ENCODE data around the gene IFNA21.
"Not testable (repeated sequence)": the region's sequence is repeated elsewhere in the genome, so short reads cannot be mapped to it uniquely, and the experiment has no call there.

Gene IFNA21

DNA sequence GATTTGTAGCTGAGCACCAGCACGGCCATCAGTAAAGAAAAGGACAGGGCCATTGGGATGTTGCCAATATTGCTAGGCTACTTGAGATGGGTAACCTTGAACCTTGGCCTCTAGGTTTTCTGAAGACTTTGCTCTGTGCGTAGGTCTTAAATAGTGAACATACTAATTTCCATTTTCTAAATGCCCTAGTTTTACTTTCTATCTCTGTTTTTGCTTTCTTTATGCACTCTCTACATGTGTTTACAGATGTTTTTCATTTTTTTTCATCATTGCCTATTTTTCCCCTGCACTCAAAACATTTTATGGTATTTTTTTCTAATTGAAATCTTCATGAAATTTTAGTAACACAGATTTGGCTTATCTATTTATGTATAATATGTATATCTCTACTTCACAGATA is at the start of gene IFNA21:
TSS of gene IFNA21 (minus strand) at position 101 of the 400 bp plus-strand sequence. CDS start at position 53, 48 bp downstream.
- not testable (repeated sequence) for H3K4me3 ChIP-seq (ENCODE audit: low read length)

DNA sequence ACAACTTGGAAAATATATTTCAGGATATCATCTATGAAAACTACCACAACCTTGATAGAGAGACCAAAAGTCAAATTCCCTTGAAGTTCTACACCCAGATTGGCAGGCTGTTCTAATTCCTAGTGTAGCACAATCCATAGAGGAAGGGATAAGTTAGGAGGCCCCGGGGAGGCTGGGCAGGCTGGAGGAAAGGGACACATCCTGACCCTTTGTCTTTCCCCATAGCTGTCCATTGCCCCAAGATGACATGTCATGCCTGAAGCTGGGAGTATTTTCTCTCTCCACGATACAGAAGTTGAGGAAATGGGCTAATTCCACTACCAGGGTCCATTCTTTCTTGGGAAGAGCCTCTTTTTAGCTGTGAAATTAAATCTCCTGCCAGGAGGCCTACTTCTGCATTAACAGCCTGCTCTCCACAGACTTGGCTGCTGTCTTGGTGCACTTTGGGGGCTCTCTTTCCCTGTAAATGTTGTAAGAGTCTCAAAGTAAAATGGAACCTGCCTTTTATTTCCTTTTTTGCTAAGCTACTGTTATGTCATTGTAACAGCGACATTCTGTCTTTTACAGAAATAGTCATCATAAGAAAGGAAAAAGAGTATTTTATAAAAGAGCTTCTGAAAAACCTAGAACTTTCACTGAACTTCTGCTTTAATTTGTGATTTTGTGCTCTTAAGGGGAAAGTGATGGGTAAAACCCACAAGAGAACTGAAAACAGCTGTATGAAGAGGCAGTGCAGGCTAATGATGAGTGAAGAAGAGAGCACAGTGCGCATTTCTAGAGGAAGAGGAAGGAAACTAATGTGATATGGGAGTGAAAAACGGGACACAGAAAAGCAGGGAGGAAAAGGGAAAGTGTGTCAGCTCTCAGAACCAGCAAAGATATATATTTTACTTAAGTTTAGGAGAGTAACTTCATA is 47.2 kb upstream of the IFNA21 start:
- H3K4me3 ChIP-seq (ENCODE audit: low read length) = not testable (repeated sequence)

DNA sequence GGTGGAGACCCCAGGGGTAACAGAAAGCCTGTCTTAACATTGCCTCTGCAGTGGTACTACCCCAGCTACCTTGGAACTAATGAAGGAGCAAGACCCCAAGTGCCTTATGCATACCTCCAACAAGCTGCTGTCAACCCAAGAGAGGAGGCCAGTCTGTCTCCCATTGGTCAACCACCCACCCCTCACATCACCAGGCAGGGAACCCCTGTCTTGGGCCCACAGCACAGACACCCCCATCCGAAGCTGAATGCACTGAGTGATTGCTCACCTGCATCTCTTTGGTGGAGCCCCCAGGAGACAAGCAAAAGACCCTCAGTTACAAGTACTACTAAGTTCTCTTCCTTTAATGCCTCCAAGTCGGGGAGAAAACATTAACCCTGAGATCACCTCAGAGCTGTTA is 45.7 kb upstream of the IFNA21 start:
- not testable (repeated sequence) for H3K4me3 ChIP-seq (ENCODE audit: low read length)

DNA sequence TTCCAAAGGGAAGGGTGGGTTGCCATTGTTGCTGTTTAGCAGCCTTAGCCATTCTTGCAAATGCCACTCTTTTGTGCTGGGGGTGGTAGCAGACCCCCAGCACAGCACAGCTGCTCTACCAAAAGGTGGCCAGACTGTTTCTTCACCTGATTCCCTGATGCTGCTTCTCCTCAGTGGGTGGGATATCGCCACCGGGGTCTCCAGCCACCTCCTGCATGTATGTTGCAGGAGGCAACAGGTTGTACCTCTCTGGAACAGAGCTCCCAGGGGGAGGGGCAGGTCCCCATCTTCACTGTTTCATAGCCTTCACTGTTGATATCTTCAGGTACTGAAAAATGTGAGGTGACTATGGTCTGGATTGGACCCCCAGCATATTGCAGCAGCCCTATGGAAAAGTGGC is 44.3 kb upstream of the IFNA21 start:
- not testable (repeated sequence) for H3K4me3 ChIP-seq (ENCODE audit: low read length)

DNA sequence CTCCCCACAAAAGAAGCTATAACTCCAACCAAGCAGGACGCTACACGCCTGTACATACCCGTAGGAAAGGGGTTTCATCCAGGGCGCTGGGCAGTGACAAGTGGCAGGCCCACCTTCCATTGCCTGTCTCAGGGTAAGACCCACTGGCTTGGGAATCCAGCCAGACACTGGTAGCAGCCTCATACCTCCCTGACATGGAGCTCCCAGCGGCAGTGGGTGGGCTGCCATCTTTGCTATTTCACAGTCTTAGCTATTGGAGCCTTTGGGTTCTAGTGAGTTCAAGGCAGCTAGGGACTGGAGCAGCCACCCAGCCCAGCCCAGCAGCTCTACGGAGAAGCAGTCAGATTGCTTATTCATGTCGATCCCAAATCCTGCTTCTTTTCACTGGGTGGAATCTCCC is 43.9 kb upstream of the IFNA21 start:
- no peak for TF ChIP-seq ZNF274 (IDR thresholded peaks at IDR 0.05; ENCODE audit: low read depth, low read length)
- H3K4me3 ChIP-seq (ENCODE audit: low read length) = no peak overlapping the region

DNA sequence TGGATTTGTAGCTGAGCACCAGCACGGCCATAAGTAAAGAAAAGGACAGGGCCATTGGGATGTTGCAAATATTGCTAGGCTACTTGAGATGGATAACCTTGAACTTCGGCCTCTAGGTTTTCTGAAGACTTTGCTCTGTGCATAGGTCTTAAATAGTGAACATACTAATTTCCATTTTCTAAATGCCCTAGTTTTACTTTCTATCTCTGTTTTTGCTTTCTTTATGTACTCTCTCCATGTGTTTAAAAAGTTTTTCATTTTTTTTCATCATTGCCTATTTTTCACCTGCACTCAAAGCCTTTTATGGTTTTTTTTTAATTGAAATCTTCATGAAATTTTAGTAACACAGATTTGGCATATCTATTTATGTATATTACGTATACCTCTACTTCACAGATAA is 40.6 kb upstream of the IFNA21 start, which contains the start of gene IFNA10:
TSS of gene IFNA10 (minus strand) at position 101 of the 400 bp plus-strand sequence. CDS start at position 55, 46 bp downstream.
- H3K4me3 ChIP-seq (ENCODE audit: low read length) = not testable (repeated sequence)

DNA sequence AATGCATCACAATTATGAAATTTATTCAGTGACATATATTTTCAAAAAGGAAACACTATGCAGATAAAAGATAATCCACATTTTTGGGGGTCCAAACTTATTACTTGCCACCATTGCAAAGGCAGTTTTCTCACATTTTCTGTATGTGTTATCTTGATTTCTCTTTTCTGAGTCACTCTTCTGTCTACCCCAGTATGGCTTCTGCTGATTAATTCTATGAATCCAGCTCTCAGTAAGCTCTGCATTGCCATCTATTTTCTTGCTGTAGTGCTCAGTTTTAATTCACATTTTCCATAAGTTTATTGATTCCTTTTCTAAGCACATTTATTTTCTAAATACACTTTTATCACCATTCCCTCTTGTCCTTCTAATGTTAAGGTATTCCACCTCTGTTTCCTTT is 38.7 kb upstream of the IFNA21 start:
- no peak overlapping the region for H3K4me3 ChIP-seq (ENCODE audit: low read length)
- no peak for TF ChIP-seq ZNF274 (IDR thresholded peaks at IDR 0.05; ENCODE audit: low read depth, low read length)

DNA sequence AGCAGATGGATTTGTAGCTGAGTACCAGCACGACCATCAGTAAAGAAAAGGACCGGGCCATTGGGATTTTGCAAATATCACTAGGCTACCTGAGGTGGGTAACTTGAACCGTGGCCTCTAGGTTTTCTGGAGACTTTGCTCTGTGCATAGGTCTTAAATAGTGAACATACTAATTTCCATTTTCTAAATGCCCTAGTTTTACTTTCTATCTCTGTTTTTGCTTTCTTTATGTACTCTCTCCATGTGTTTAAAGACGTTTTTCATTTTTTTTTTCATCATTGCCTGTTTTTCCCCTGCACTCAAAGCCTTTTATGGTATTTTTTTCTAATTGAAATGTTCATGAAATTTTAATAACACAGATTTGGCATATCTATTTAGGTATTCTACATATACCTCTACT is 35.6 kb upstream of the IFNA21 start, which contains the start of gene IFNA7:
TSS of gene IFNA7 (minus strand) at position 101 of the 400 bp plus-strand sequence. CDS start at position 61, 40 bp downstream.
- not testable (repeated sequence) for H3K4me3 ChIP-seq (ENCODE audit: low read length)

DNA sequence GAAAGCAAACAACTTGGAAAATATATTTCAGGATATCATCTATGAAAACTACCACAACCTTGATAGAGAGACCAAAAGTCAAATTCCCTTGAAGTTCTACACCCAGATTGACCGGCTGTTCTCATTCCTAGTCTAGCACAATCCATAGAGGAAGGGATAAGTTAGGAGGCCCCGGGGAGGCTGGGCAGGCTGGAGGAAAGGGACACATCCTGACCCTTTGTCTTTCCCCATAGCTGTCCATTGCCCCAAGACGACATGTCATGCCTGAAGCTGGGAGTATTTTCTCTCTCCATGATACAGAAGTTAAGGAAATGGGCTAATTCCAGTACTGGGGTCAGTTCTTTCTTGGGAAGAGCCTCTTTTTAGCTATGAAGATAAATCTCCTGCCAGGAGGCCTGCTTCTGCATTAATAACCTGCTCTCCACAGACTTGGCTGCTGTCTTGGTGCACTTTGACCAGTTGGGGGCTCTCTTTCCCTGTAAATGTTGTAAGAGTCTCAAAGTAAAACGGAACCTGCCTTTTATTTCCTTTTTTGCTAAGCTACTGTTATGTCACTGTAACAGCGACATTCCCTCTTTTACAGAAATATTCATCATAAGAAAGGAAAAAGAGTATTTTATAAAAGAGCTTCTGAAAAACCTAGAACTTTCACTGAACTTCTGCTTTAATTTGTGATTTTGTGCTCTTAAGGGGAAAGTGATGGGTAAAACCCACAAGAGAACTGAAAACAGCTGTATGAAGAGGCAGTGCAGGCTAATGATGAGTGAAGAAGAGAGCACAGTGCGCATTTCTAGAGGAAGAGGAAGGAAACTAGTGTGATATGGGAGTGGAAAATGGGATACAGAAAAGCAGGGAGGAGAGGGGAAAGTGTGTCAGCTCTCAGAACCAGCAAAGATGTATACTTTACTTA is 28.7 kb upstream of the IFNA21 start:
- not testable (repeated sequence) for H3K4me3 ChIP-seq (ENCODE audit: low read length)

DNA sequence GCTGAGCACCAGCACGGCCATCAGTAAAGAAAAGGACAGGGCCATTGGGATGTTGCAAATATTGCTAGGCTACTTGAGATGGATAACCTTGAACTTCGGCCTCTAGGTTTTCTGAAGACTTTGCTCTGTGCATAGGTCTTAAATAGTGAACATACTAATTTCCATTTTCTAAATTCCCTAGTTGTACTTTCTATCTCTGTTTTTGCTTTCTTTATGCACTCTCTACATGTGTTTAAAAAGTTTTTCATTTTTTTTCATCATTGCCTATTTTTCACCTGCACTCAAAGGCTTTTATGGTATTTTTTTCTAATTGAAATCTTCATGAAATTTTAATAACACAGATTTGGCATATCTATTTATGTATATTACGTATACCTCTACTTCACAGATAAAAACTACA is 21.0 kb upstream of the IFNA21 start, which contains the start of gene IFNA4:
TSS of gene IFNA4 (minus strand) at position 101 of the 400 bp plus-strand sequence. CDS start at position 45, 56 bp downstream.
- H3K4me3 ChIP-seq (ENCODE audit: low read length) = not testable (repeated sequence)

DNA sequence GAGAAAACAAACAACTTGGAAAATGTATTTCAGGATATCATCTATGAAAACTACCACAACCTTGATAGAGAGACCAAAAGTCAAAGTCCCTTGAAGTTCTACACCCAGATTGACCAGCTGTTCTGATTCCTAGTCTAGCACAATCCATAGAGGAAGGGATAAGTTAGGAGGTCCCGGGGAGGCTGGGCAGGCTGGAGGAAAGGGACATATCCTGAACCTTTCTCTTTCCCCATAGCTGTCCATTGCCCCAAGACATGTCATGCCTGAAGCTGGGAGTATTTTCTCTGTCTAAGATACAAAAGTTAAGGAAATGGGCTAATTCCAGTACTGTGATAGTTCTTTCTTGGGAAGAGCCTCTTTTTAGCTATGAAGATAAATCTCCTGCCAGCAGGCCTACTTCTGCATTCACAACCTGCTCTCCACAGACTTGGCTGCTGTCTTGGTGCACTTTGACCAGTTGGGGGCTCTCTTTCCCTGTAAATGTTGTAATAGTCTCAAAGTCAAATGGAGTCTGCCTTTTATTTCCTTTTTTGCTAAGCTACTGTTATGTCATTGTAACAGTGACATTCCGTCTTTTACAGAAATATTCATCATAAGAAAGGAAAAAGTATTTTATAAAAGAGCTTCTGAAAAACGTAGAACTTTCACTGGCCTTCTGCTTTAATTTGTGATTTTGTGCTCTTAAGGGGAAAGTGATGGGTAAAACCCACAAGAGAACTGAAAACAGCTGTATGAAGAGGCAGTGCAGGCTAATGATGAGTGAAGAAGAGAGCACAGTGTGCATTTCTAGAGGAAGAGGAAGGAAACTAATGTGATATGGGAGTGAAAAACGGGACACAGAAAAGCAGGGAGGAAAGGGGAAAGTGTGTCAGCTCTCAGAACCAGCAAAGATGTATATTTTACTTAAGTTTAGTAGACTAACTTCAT is 16.6 kb upstream of the IFNA21 start:
- H3K4me3 ChIP-seq (ENCODE audit: low read length) = not testable (repeated sequence)

DNA sequence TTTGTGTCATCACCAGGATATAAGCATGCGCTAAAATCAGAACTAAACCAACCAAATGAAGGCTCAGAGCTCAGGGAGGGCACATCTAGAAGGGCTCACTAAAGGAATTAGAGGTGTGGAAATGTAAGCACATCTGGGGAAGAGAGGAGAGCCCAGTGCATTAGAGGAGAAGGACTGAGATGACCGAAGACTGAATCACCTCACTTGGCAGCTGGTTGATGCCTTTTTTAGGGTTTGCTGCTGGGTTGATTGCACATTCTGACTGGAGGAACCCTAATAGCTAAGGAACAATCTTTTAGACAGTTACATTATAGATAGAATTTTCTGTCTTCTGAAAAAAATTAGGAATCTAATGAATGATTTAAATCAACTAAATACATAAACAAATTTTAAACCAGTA is 8.2 kb upstream of the IFNA21 start:
- no peak for TF ChIP-seq ZNF274 (IDR thresholded peaks at IDR 0.05; ENCODE audit: low read depth, low read length)
- H3K4me3 ChIP-seq (ENCODE audit: low read length) = no peak overlapping the region

DNA sequence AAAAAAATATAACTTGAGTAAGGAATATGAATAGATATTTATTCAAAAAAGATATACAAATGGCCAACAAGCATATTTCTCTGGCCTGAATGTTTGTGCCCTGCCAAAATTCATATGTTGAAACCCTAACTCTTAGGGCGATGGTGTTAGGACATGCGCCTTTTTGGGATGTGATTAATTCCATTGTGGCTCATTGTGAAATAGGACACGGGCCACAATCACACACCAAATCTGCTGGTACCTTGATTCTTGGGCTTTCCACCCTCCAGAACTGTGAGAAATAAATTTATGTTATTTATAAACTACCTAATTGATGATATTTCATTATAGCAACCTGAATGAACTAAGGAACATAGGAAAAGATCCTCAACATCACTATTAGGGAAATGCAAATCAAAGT is 5.7 kb upstream of the IFNA21 start:
- no peak for TF ChIP-seq ZNF274 (IDR thresholded peaks at IDR 0.05; ENCODE audit: low read depth, low read length)
- H3K4me3 ChIP-seq (ENCODE audit: low read length) = no peak overlapping the region

DNA sequence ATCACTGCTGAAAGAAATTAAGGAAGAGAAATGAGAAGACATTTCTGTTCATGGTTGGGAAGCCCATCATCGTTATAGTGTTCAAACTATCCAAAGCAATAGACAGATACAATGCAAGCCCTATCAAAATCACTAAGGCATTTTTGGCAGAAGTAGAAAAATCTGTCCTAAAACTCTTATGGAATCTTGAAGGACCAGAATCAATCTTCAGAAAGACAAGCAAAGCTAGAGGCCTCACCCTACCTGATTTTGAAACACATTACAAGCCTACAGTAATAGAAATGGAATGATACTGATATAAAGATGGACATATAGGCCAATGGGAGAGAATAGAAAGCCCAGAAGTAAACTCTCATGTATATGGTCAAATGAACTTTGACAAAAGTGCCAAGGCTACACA is 4.9 kb upstream of the IFNA21 start:
- no peak for TF ChIP-seq ZNF274 (IDR thresholded peaks at IDR 0.05; ENCODE audit: low read depth, low read length)
- no peak overlapping the region for H3K4me3 ChIP-seq (ENCODE audit: low read length)

All from GM08714 (cell line).